ENCODE data around the gene LAYN. TPM values are rescaled to one million over a fixed set of nuclear protein-coding genes. Genes with fewer than 3 reads are reported as not detected.

Gene LAYN, protein sequence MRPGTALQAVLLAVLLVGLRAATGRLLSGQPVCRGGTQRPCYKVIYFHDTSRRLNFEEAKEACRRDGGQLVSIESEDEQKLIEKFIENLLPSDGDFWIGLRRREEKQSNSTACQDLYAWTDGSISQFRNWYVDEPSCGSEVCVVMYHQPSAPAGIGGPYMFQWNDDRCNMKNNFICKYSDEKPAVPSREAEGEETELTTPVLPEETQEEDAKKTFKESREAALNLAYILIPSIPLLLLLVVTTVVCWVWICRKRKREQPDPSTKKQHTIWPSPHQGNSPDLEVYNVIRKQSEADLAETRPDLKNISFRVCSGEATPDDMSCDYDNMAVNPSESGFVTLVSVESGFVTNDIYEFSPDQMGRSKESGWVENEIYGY
- total RNA-seq (2014; rRNA removed; shearing (Covaris generic)) (117 and 118 TPM in 2 replicates), polyA plus RNA-seq (2016; fragmentation: Nextera tagmentation; extraction: Ambion mirVana) (121 and 127 TPM in 2 replicates)

DNA sequence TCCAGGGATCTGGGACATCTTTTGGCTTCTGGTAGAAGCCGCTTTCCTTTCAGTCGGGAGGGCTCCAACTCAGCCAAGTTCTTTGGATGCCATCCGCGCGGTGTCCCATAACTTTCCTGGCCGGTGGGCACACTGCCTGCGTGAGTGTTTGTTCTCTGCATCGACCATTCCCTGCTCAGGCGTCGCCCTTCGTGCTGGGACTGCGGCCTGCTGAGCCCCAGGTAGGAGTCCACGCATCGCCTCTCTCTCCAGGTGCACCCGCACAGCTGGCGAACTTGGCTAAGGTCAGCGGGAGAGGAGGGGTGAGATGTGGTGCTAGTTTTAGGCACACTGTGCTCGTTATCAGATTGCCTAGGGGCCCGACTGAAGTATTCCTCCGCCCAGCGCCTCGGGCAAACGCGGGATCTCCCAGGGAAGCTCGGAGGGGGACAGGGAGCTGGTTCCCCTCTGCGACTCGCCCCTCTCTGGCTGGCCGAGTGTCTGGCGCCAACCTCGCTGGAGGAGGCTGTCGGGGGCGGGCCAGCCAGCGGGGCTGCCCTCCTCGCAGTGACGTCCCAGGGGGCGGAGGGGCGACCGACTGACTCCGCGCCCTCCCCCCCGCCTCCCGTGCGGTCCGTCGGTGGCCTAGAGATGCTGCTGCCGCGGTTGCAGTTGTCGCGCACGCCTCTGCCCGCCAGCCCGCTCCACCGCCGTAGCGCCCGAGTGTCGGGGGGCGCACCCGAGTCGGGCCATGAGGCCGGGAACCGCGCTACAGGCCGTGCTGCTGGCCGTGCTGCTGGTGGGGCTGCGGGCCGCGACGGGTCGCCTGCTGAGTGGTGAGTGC, at the start of gene LAYN:
TSS of gene LAYN (plus strand) at position 607 of the 823 bp plus-strand sequence. CDS start at position 731, 124 bp downstream.
- TF ChIP-seq EZH2 (IDR thresholded peaks at IDR 0.05; ENCODE audit: insufficient read depth, poor library complexity, severe bottlenecking) (no peak), EZH2phosphoT487 (IDR thresholded peaks at IDR 0.05; ENCODE audit: insufficient read depth, low read depth) (no peak)
- peak within 1 kb of the TSS; percentile 70 for H3K27ac ChIP-seq
- peaks cover 9% of the 10 kb centered on the region for H3K36me3 ChIP-seq (ENCODE audit: low read depth)
- peaks cover 42% of the 10 kb centered on the region for H3K79me2 ChIP-seq (ENCODE audit: insufficient read depth)
- 11 to 16% methylated on average over 48 to 49 of the region's 70 CpGs for WGBS, 2 experiments (ENCODE audit: low coverage in 1 of 2, low lambda C conversion rate in 2 of 2, missing lambda C conversion rate in 2 of 2)
- no peaks in the 10 kb centered on the region for H3K9me2 ChIP-seq (ENCODE audit: insufficient read depth)
- peak within 1 kb of the TSS; percentile 86 for H2AFZ ChIP-seq
- H3K9me3 ChIP-seq (ENCODE audit: low read depth): no peaks in the 10 kb centered on the region
- in situ Hi-C loops (cut with MboI): no loop called here
- peak within 1 kb of the TSS; percentile 90 for H3K9ac ChIP-seq
- peaks cover 36% of the 10 kb centered on the region for H3K4me1 ChIP-seq (ENCODE audit: insufficient read depth)
- H4K20me1 ChIP-seq (ENCODE audit: insufficient read depth): no peaks in the 10 kb centered on the region
- peak within 1 kb of the TSS; percentile 90 for H3K4me3 ChIP-seq
- DNase-seq: peak; percentile 89
- H3K27me3 ChIP-seq (replicated peaks; ENCODE audit: insufficient read depth): no peaks in the 10 kb centered on the region
- H3F3A ChIP-seq (ENCODE audit: insufficient read depth): no peaks in the 10 kb centered on the region
- peak within 1 kb of the TSS; percentile 98 for H3K4me2 ChIP-seq (ENCODE audit: unreplicated experiment)

DNA sequence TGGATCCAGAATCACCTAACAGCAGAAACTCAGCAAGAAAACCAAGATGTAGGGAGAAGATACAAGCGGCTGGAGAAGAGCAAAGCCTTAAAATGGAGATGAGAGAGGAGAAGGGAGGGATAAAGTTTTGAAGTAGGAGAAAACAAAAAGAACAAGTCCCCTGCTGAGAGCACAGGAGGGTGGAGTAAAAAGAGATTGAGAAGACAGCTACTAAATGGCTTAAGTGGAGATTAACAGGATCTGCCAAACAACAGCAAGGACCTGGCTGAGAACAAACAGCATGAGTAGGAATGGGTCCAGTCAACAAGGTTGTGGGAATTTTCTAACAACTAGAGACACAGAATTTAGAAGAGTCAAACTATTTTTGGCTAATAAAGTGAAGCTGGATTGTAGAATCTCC, 46.5 kb upstream of the LAYN start:
- TF ChIP-seq EZH2phosphoT487 (IDR thresholded peaks at IDR 0.05; ENCODE audit: insufficient read depth, low read depth) (no peak), EZH2 (IDR thresholded peaks at IDR 0.05; ENCODE audit: insufficient read depth, poor library complexity, severe bottlenecking) (no peak)

DNA sequence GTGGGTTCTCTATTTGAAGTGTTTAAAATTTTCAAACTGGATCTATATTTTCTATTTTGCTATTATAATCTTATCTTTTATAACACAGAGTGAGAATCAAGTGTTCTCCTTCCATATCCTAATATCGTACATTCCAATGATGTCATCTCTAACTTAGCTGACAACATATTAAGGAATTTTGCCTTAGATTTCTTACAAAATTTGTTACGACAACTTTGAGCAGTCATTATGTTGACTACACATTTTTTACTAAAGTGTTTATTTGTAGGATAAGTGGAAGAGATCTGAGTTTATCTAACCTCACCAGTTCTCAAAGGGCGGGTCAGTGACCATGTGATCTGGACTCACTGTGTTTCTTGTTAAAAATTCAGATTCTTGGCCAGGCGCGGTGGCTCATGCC, 41.0 kb upstream of the LAYN start:
- in situ Hi-C loops (cut with MboI): no loop called here
- Histone ChIP-seq H3K27ac (no peak overlapping the region), H3F3A (ENCODE audit: insufficient read depth) (no peaks in the 10 kb centered on the region)

More for the DNA sequence above, 46.5 kb upstream of the LAYN start:
- Histone ChIP-seq H3K9ac (no peak overlapping the region), H3K27me3 (replicated peaks; ENCODE audit: insufficient read depth) (no peaks in the 10 kb centered on the region), H3K9me3 (ENCODE audit: low read depth) (no peaks in the 10 kb centered on the region), H4K20me1 (ENCODE audit: insufficient read depth) (no peaks in the 10 kb centered on the region), H3K4me3 (no peak overlapping the region), H2AFZ (no peak overlapping the region), H3K79me2 (ENCODE audit: insufficient read depth) (no peaks in the 10 kb centered on the region), H3K9me2 (ENCODE audit: insufficient read depth) (no peaks in the 10 kb centered on the region), H3K36me3 (ENCODE audit: low read depth) (no peaks in the 10 kb centered on the region), H3K4me2 (ENCODE audit: unreplicated experiment) (no peak overlapping the region), H3K27ac (no peak overlapping the region), H3K4me1 (ENCODE audit: insufficient read depth) (no peaks in the 10 kb centered on the region), H3F3A (ENCODE audit: insufficient read depth) (no peaks in the 10 kb centered on the region)
- 47 to 54% methylated on average over 1 of the region's 1 CpG for WGBS, 2 experiments (ENCODE audit: low coverage in 1 of 2, low lambda C conversion rate in 2 of 2, missing lambda C conversion rate in 2 of 2)
- DNase-seq: no peak
- in situ Hi-C loops (cut with MboI): no loop called here

DNA sequence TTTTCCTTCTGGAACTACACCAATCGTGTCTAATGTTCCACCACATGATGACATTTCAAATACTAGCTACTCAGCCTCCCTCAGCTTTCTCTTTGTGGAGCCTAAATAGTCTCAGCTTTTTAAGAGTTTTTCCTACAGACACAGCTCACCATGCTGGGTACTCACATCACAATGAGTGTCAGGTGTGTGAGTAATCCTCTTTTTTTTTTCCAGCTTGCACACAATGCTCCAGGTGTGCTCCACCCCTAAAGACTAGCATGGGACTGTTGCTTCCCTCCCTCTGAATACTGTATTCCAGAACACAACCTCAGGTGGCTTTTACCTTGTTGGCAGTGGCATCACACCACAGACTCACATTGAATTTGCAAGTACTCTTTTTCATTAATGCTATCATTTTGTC, 40.0 kb upstream of the LAYN start:
- in situ Hi-C loops (cut with MboI): no loop called here
- H2AFZ ChIP-seq: no peak overlapping the region
- H3K4me3 ChIP-seq: no peak overlapping the region
- H3K4me1 ChIP-seq (ENCODE audit: insufficient read depth): no peaks in the 10 kb centered on the region
- DNase-seq: no peak
- no peak overlapping the region for H3K27ac ChIP-seq
- 87 to 100% methylated on average over 1 of the region's 1 CpG for WGBS, 2 experiments (ENCODE audit: low coverage in 1 of 2, low lambda C conversion rate in 2 of 2, missing lambda C conversion rate in 2 of 2)
- H3K79me2 ChIP-seq (ENCODE audit: insufficient read depth): no peaks in the 10 kb centered on the region
- no peaks in the 10 kb centered on the region for H3K27me3 ChIP-seq (replicated peaks; ENCODE audit: insufficient read depth)
- H3F3A ChIP-seq (ENCODE audit: insufficient read depth): no peaks in the 10 kb centered on the region
- no peaks in the 10 kb centered on the region for H4K20me1 ChIP-seq (ENCODE audit: insufficient read depth)
- H3K9me3 ChIP-seq (ENCODE audit: low read depth): no peaks in the 10 kb centered on the region
- TF ChIP-seq EZH2phosphoT487 (IDR thresholded peaks at IDR 0.05; ENCODE audit: insufficient read depth, low read depth) (no peak), EZH2 (IDR thresholded peaks at IDR 0.05; ENCODE audit: insufficient read depth, poor library complexity, severe bottlenecking) (no peak)
- H3K36me3 ChIP-seq (ENCODE audit: low read depth): no peaks in the 10 kb centered on the region
- H3K9ac ChIP-seq: no peak overlapping the region
- H3K9me2 ChIP-seq (ENCODE audit: insufficient read depth): no peaks in the 10 kb centered on the region; the same call in 1 of the 2 replicates
- no peak overlapping the region for H3K4me2 ChIP-seq (ENCODE audit: unreplicated experiment)

More for the DNA sequence above, 41.0 kb upstream of the LAYN start:
- no peak overlapping the region for H3K4me3 ChIP-seq
- WGBS, 2 experiments (ENCODE audit: low coverage in 1 of 2, low lambda C conversion rate in 2 of 2, missing lambda C conversion rate in 2 of 2): 78 to 79% methylated on average over 5 of the region's 5 CpGs
- no peak overlapping the region for H3K4me2 ChIP-seq (ENCODE audit: unreplicated experiment)
- DNase-seq: peak; percentile 10
- no peaks in the 10 kb centered on the region for H4K20me1 ChIP-seq (ENCODE audit: insufficient read depth)
- no peaks in the 10 kb centered on the region for H3K27me3 ChIP-seq (replicated peaks; ENCODE audit: insufficient read depth)
- H3K36me3 ChIP-seq (ENCODE audit: low read depth): no peaks in the 10 kb centered on the region
- H2AFZ ChIP-seq: no peak overlapping the region
- H3K79me2 ChIP-seq (ENCODE audit: insufficient read depth): no peaks in the 10 kb centered on the region
- no peaks in the 10 kb centered on the region for H3K9me3 ChIP-seq (ENCODE audit: low read depth)
- no peaks in the 10 kb centered on the region for H3K4me1 ChIP-seq (ENCODE audit: insufficient read depth)
- no peak overlapping the region for H3K9ac ChIP-seq
- H3K9me2 ChIP-seq (ENCODE audit: insufficient read depth): no peaks in the 10 kb centered on the region; the same call in 1 of the 2 replicates
- TF ChIP-seq EZH2phosphoT487 (IDR thresholded peaks at IDR 0.05; ENCODE audit: insufficient read depth, low read depth) (no peak), EZH2 (IDR thresholded peaks at IDR 0.05; ENCODE audit: insufficient read depth, poor library complexity, severe bottlenecking) (no peak)
